NCI-H226 (cell line): ENCODE measurements around the gene MADCAM1.
A peak's percentile ranks its signal among the peaks of the same experiment; 100 is the strongest.
"Not testable (repeated sequence)": the region's sequence is repeated elsewhere in the genome, so short reads cannot be mapped to it uniquely, and the experiment has no call there.

ENCODE experiments used
- DNase-seq: peaks from one replicate; pipeline ENCODE4 v3.0.0-alpha.2; 2015

The MADCAM1 gene

GRCh38 chr19:496112-496665 is at the start of gene MADCAM1:
MADCAM1 (plus strand) TSS chr19:496486; CDS start chr19:496500, 14 bp downstream.
- DNase-seq: no peak

GRCh38 chr19:447064-447426 is 49.2 kb upstream of the MADCAM1 start:
- no peak for DNase-seq

- no peak for DNase-seq
Measured at GRCh38 chr19:447816-448560, 48.3 kb upstream of the MADCAM1 start.

GRCh38 chr19:449916-450315 is 46.4 kb upstream of the MADCAM1 start:
- no peak for DNase-seq

GRCh38 chr19:450912-451481 is 45.3 kb upstream of the MADCAM1 start:
- DNase-seq: not testable (repeated sequence)

- DNase-seq: no peak
Measured at GRCh38 chr19:452829-453228, 43.5 kb upstream of the MADCAM1 start.

GRCh38 chr19:453606-454005 is 42.7 kb upstream of the MADCAM1 start:
- DNase-seq: no peak

GRCh38 chr19:455031-455705 is 41.1 kb upstream of the MADCAM1 start:
- DNase-seq: no peak

GRCh38 chr19:455851-456546 is 40.3 kb upstream of the MADCAM1 start:
- DNase-seq: no peak

- no peak for DNase-seq
Measured at GRCh38 chr19:456547-457110, 39.7 kb upstream of the MADCAM1 start.

- no peak for DNase-seq
Measured at GRCh38 chr19:457636-458035, 38.6 kb upstream of the MADCAM1 start.

GRCh38 chr19:458091-459042 is 37.9 kb upstream of the MADCAM1 start:
- no peak for DNase-seq

GRCh38 chr19:459724-460511 is 36.4 kb upstream of the MADCAM1 start:
- DNase-seq: peak; percentile 8

GRCh38 chr19:460877-461720 is 35.2 kb upstream of the MADCAM1 start, which contains the start of gene SHC2:
SHC2 (minus strand) TSS chr19:461033; CDS start chr19:460996, 37 bp downstream.
- DNase-seq: no peak

GRCh38 chr19:461721-462551 is 34.4 kb upstream of the MADCAM1 start:
- DNase-seq: no peak

GRCh38 chr19:463483-464207 is 32.6 kb upstream of the MADCAM1 start:
- DNase-seq: no peak

- no peak for DNase-seq
Measured at GRCh38 chr19:464208-464545, 32.1 kb upstream of the MADCAM1 start.
